Neural progenitor cell (in vitro differentiated cells): ENCODE data around the gene RPLP1. TPM values are rescaled to one million over a fixed set of nuclear protein-coding genes. Genes with fewer than 3 reads are reported as not detected.
A peak's percentile ranks its signal among the peaks of the same experiment; 100 is the strongest.

Source experiments
- DNase-seq: peaks from one replicate; pipeline ENCODE4 v3.0.0-alpha.2; 2016; ENCODE audit warnings: low spot score
- H2AFZ ChIP-seq: fragments of 200-600 bp; sonication (generic); replicated peaks from 2 replicates; pipeline ENCODE4 v1.6.1; 2016; ENCODE audit warnings: antibody characterized with exemption
- H3F3A ChIP-seq: fragments of 200-600 bp; sonication (generic); 2 replicates; pipeline ENCODE4 v1.6.1; 2016; ENCODE audit warnings: antibody characterized with exemption, low read depth
- H3K27ac ChIP-seq: fragments of 200-600 bp; sonication (generic); 2 replicates; pipeline ENCODE4 v1.5.1; 2016; ENCODE audit warnings: mild to moderate bottlenecking
- H3K27me3 ChIP-seq: fragments of 200-600 bp; sonication (generic); 2 replicates; pipeline ENCODE4 v1.6.1; 2016; ENCODE audit warnings: mild to moderate bottlenecking, moderate library complexity
- H3K36me3 ChIP-seq: fragments of 200-600 bp; sonication (generic); 2 replicates; pipeline ENCODE4 v1.5.1; 2016
- H3K4me1 ChIP-seq: fragments of 200-600 bp; sonication (generic); 2 replicates; pipeline ENCODE4 v1.6.1; 2016; ENCODE audit warnings: mixed run types
- H3K4me2 ChIP-seq: fragments of 200-600 bp; sonication (generic); 2 replicates; pipeline ENCODE4 v1.6.1; 2016
- H3K4me3 ChIP-seq: fragments of 200-600 bp; sonication (generic); 2 replicates; pipeline ENCODE4 v1.5.1; 2016
- H3K79me2 ChIP-seq: fragments of 200-600 bp; sonication (generic); 2 replicates; pipeline ENCODE4 v1.6.1; 2016; ENCODE audit warnings: low read depth
- H3K9ac ChIP-seq: fragments of 200-600 bp; sonication (generic); 2 replicates; pipeline ENCODE4 v1.6.1; 2016
- H3K9me3 ChIP-seq: fragments of 200-600 bp; sonication (generic); 2 replicates; pipeline ENCODE4 v1.5.1; 2016; ENCODE audit warnings: low read depth
- H4K20me1 ChIP-seq: fragments of 200-600 bp; sonication (generic); 2 replicates; pipeline ENCODE4 v1.6.1; 2016; ENCODE audit warnings: low read depth
- H3K27ac Mint-ChIP-seq: 3 replicates; pipeline ENCODE4 v1.8.0; 2021; ENCODE audit warnings: mixed read lengths
- H3K27me3 Mint-ChIP-seq: 2 replicates; pipeline ENCODE4 v1.8.0; 2022; ENCODE audit warnings: low read depth, mild to moderate bottlenecking, inconsistent platforms, moderate library complexity, mixed read lengths; ENCODE audit not compliant: insufficient read depth
- H3K36me3 Mint-ChIP-seq: 3 replicates; pipeline ENCODE4 v1.8.0; 2021; ENCODE audit warnings: mixed read lengths
- H3K4me1 Mint-ChIP-seq: 3 replicates; pipeline ENCODE4 v1.8.0; 2021; ENCODE audit warnings: mixed read lengths
- H3K4me3 Mint-ChIP-seq: 3 replicates; pipeline ENCODE4 v1.8.0; 2021; ENCODE audit warnings: mild to moderate bottlenecking, moderate library complexity, mixed read lengths
- H3K9me3 Mint-ChIP-seq: 3 replicates; pipeline ENCODE4 v1.8.0; 2020; ENCODE audit warnings: mixed read lengths
- CTCF ChIP-seq: fragments of 200-600 bp; sonication (generic); IDR thresholded peaks from 2 replicates; pipeline ENCODE4 v1.5.1; 2017; ENCODE audit warnings: antibody characterized with exemption, mild to moderate bottlenecking
- EZH2 ChIP-seq: fragments of 200-600 bp; sonication (generic); IDR thresholded peaks from 2 replicates; pipeline ENCODE4 v1.6.1; 2017; ENCODE audit warnings: antibody characterized with exemption, mild to moderate bottlenecking, moderate library complexity
- EZH2phosphoT487 ChIP-seq: fragments of 200-600 bp; sonication (generic); IDR thresholded peaks from 2 replicates; pipeline ENCODE4 v1.6.1; 2017; ENCODE audit warnings: antibody characterized with exemption
- total RNA-seq: library from RNA; depleted of rRNA; stranded (reverse); fragments of >200 nt; gene quantifications from 2 replicates; pipeline ENCODE4 v1.2.3, GENCODE V29; 2015; ENCODE audit warnings: low replicate concordance

RPLP1 gene
- total RNA-seq, 1 donor from 2014 or later = 109 TPM

GRCh38 chr15:69498282-69498681 is 45.7 kb downstream of the RPLP1 start:
- no peak overlapping the region for H2AFZ ChIP-seq
- Mint-ChIP-seq H3K4me3 (peak overlapping the region; percentile 20), H3K36me3 (no peaks in the 10 kb centered on the region), H3K4me1 (peaks cover 37% of the 10 kb centered on the region), H3K27ac (peak overlapping the region; percentile 46), H3K27me3 (peaks cover 14% of the 10 kb centered on the region), H3K9me3 (no peaks in the 10 kb centered on the region)
- peaks cover 14% of the 10 kb centered on the region for H3F3A ChIP-seq
- H3K9me3 ChIP-seq = no peaks in the 10 kb centered on the region
- H3K4me2 ChIP-seq = no peak overlapping the region
- H3K36me3 ChIP-seq = no peaks in the 10 kb centered on the region
- no peak overlapping the region for H3K9ac ChIP-seq
- no peaks in the 10 kb centered on the region for H3K27me3 ChIP-seq
- peaks cover 24% of the 10 kb centered on the region for H3K4me1 ChIP-seq
- H3K27ac ChIP-seq = no peak overlapping the region
- H3K4me3 ChIP-seq = no peak overlapping the region
- no peaks in the 10 kb centered on the region for H3K79me2 ChIP-seq
- no peaks in the 10 kb centered on the region for H4K20me1 ChIP-seq
- no peak for DNase-seq
- no peak for TF ChIP-seq EZH2phosphoT487
- TF ChIP-seq CTCF = no peak
- no peak for TF ChIP-seq EZH2

GRCh38 chr15:69498987-69499386 is 46.4 kb downstream of the RPLP1 start:
- Histone ChIP-seq H3K4me2 (peak overlapping the region; percentile 47), H3K9ac (no peak overlapping the region), H3K27me3 (no peaks in the 10 kb centered on the region), H3K79me2 (no peaks in the 10 kb centered on the region), H2AFZ (no peak overlapping the region), H3K4me1 (peaks cover 24% of the 10 kb centered on the region), H3F3A (peaks cover 14% of the 10 kb centered on the region), H3K9me3 (no peaks in the 10 kb centered on the region), H3K4me3 (no peak overlapping the region), H3K36me3 (no peaks in the 10 kb centered on the region), H3K27ac (no peak overlapping the region), H4K20me1 (no peaks in the 10 kb centered on the region)
- H3K27ac Mint-ChIP-seq = no peak overlapping the region
- no peak for TF ChIP-seq EZH2phosphoT487
- TF ChIP-seq EZH2 = no peak
- TF ChIP-seq CTCF = no peak
- peak overlapping the region; percentile 28 for H3K4me3 Mint-ChIP-seq
- no peaks in the 10 kb centered on the region for H3K9me3 Mint-ChIP-seq
- peaks cover 37% of the 10 kb centered on the region for H3K4me1 Mint-ChIP-seq
- H3K36me3 Mint-ChIP-seq = no peaks in the 10 kb centered on the region
- DNase-seq = no peak
- H3K27me3 Mint-ChIP-seq = peaks cover 16% of the 10 kb centered on the region

- Mint-ChIP-seq H3K9me3 (no peaks in the 10 kb centered on the region), H3K4me3 (peak overlapping the region; percentile 20), H3K27me3 (peaks cover 17% of the 10 kb centered on the region), H3K36me3 (no peaks in the 10 kb centered on the region), H3K27ac (peak overlapping the region; percentile 67), H3K4me1 (peaks cover 38% of the 10 kb centered on the region)
- H3K9me3 ChIP-seq = no peaks in the 10 kb centered on the region
- H3K27ac ChIP-seq = no peak overlapping the region
- peaks cover 14% of the 10 kb centered on the region for H3F3A ChIP-seq
- H3K4me3 ChIP-seq = no peak overlapping the region
- H3K9ac ChIP-seq = no peak overlapping the region
- H3K36me3 ChIP-seq = no peaks in the 10 kb centered on the region
- H4K20me1 ChIP-seq = no peaks in the 10 kb centered on the region
- TF ChIP-seq CTCF (no peak), EZH2 (no peak), EZH2phosphoT487 (no peak)
- peak overlapping the region; percentile 47 for H3K4me2 ChIP-seq
- H3K79me2 ChIP-seq = no peaks in the 10 kb centered on the region
- H2AFZ ChIP-seq = peak overlapping the region; percentile 52
- peaks cover 24% of the 10 kb centered on the region for H3K4me1 ChIP-seq
- H3K27me3 ChIP-seq = no peaks in the 10 kb centered on the region
- peak; percentile 44 for DNase-seq
Observed at GRCh38 chr15:69499521-69500211, 47.0 kb downstream of the RPLP1 start.
